WTC11 (cell line): ENCODE measurements around the gene NLRX1. TPM values are rescaled to one million over a fixed set of nuclear protein-coding genes. Genes with fewer than 3 reads are reported as not detected.

ENCODE experiments used
- ATAC-seq: fragments of 200-7000 bp; cut with Tn5 transposase; 2 replicates; pipeline ENCODE4 v1.10.0; 2021; ENCODE audit warnings: mild to moderate bottlenecking, moderate library complexity
- CTCF ChIA-PET: fragments of 300-600 bp; sonication (Branson Sonifier 250); formaldehyde crosslinking; loops from one replicate; lab custom pipeline; 2021; ENCODE audit warnings: antibody characterized with exemption; lab: Charles Lee
- POLR2A ChIA-PET: fragments of 350-600 bp; sonication (Branson Sonifier 250); formaldehyde crosslinking; loops from one replicate; lab custom pipeline; 2021; ENCODE audit warnings: antibody characterized with exemption; lab: Charles Lee
- DNase-seq: peaks from one replicate; pipeline ENCODE4 v3.0.0; 2021; ENCODE audit warnings: low spot score
- H3K27ac Mint-ChIP-seq: 2 replicates; pipeline ENCODE4 v1.8.0; 2021; ENCODE audit warnings: mixed read lengths
- H3K27me3 Mint-ChIP-seq: 2 replicates; pipeline ENCODE4 v1.8.0; 2021; ENCODE audit warnings: low read depth, mild to moderate bottlenecking, moderate library complexity, mixed read lengths
- H3K36me3 Mint-ChIP-seq: 2 replicates; pipeline ENCODE4 v1.8.0; 2021; ENCODE audit warnings: mixed read lengths
- H3K4me1 Mint-ChIP-seq: 2 replicates; pipeline ENCODE4 v1.8.0; 2022; ENCODE audit warnings: mixed read lengths
- H3K4me3 Mint-ChIP-seq: 2 replicates; pipeline ENCODE4 v1.8.0; 2021; ENCODE audit warnings: mild to moderate bottlenecking, moderate library complexity, mixed read lengths
- H3K9me3 Mint-ChIP-seq: 2 replicates; pipeline ENCODE4 v1.8.0; 2021; ENCODE audit warnings: mixed read lengths
- ELF4 ChIP-seq: sonication (generic); formaldehyde crosslinking; IDR thresholded peaks from 2 replicates; pipeline ENCODE4 v1.8.1; 2022; ENCODE audit warnings: low read depth, mild to moderate bottlenecking, moderate library complexity, missing genetic modification reagents
- EMX1 ChIP-seq: fragments of 250-450 bp; sonication (Bioruptor Pico); IDR thresholded peaks from 2 replicates; pipeline ENCODE4 v1.8.0; 2021; ENCODE audit warnings: mild to moderate bottlenecking
- ESRRA ChIP-seq: sonication (generic); formaldehyde crosslinking; IDR thresholded peaks from 2 replicates; pipeline ENCODE4 v1.8.1; 2022; ENCODE audit warnings: mild to moderate bottlenecking, missing genetic modification reagents, borderline replicate concordance
- FOXK1 ChIP-seq: sonication (generic); formaldehyde crosslinking; IDR thresholded peaks from 2 replicates; pipeline ENCODE4 v1.8.0; 2022; ENCODE audit warnings: mild to moderate bottlenecking, moderate library complexity, missing genetic modification reagents
- FOXP1 ChIP-seq: sonication (generic); formaldehyde crosslinking; IDR thresholded peaks from 2 replicates; pipeline ENCODE4 v1.8.0; 2022; ENCODE audit warnings: missing genetic modification reagents, mild to moderate bottlenecking, moderate library complexity, borderline replicate concordance
- GRHL2 ChIP-seq: fragments of 250-450 bp; sonication (Bioruptor Pico); IDR thresholded peaks from 2 replicates; pipeline ENCODE4 v1.8.0; 2022; ENCODE audit warnings: mild to moderate bottlenecking, moderate library complexity; ENCODE audit not compliant: insufficient replicate concordance, severe bottlenecking
- JAZF1 ChIP-seq: fragments of 250-450 bp; sonication (Bioruptor Pico); IDR thresholded peaks from 2 replicates; pipeline ENCODE4 v1.9.0; 2021; ENCODE audit warnings: moderate library complexity, mild to moderate bottlenecking, inconsistent platforms
- KAT7 ChIP-seq: sonication (generic); formaldehyde crosslinking; IDR thresholded peaks from 2 replicates; pipeline ENCODE4 v1.8.1; 2023; ENCODE audit warnings: missing genetic modification reagents, mild to moderate bottlenecking, borderline replicate concordance
- MYBL2 ChIP-seq: sonication (generic); formaldehyde crosslinking; IDR thresholded peaks from 2 replicates; pipeline ENCODE4 v1.8.1; 2023; ENCODE audit warnings: mild to moderate bottlenecking, moderate library complexity, missing genetic modification reagents
- RELA ChIP-seq: sonication (generic); formaldehyde crosslinking; IDR thresholded peaks from 2 replicates; pipeline ENCODE4 v1.8.1; 2022; ENCODE audit warnings: missing genetic modification reagents, mild to moderate bottlenecking, borderline replicate concordance
- ZBTB21 ChIP-seq: sonication (generic); formaldehyde crosslinking; IDR thresholded peaks from 2 replicates; pipeline ENCODE4 v1.8.1; 2023; ENCODE audit warnings: mild to moderate bottlenecking, missing genetic modification reagents, borderline replicate concordance
- ZNF219 ChIP-seq: sonication (generic); formaldehyde crosslinking; IDR thresholded peaks from 2 replicates; pipeline ENCODE4 v1.8.0; 2023; ENCODE audit warnings: missing genetic modification reagents, mild to moderate bottlenecking, borderline replicate concordance
- ZNF671 ChIP-seq: fragments of 250-450 bp; sonication (Bioruptor Pico); IDR thresholded peaks from 2 replicates; pipeline ENCODE4 v1.8.0; 2021; ENCODE audit warnings: mild to moderate bottlenecking
- total RNA-seq: library from RNA; stranded (reverse); gene quantifications from 3 replicates; pipeline ENCODE4 v1.2.3, GENCODE V29; 2021
- TF ChIP-seq, protein P1 (sequence below): sonication (generic); formaldehyde crosslinking; IDR thresholded peaks from 2 replicates; pipeline ENCODE4 v1.8.1; 2023; ENCODE audit warnings: mild to moderate bottlenecking, missing genetic modification reagents, borderline replicate concordance
- TF ChIP-seq, protein P2 (sequence below): fragments of 250-450 bp; sonication (Bioruptor Pico); IDR thresholded peaks from 2 replicates; pipeline ENCODE4 v1.9.0; 2021; ENCODE audit warnings: moderate library complexity, mild to moderate bottlenecking, inconsistent platforms, borderline replicate concordance
- TF ChIP-seq, protein P3 (sequence below): sonication (generic); formaldehyde crosslinking; IDR thresholded peaks from 2 replicates; pipeline ENCODE4 v1.8.1; 2022; ENCODE audit warnings: mild to moderate bottlenecking, moderate library complexity, missing genetic modification reagents
- TF ChIP-seq, protein P4 (sequence below): sonication (generic); formaldehyde crosslinking; IDR thresholded peaks from 2 replicates; pipeline ENCODE4 v1.8.1; 2022; ENCODE audit warnings: missing genetic modification reagents, borderline replicate concordance
- TF ChIP-seq, protein P5 (sequence below): sonication (generic); formaldehyde crosslinking; IDR thresholded peaks from 2 replicates; pipeline ENCODE4 v1.8.0; 2022; ENCODE audit warnings: mild to moderate bottlenecking, missing genetic modification reagents
- TF ChIP-seq, protein P6 (sequence below): sonication (generic); formaldehyde crosslinking; IDR thresholded peaks from 2 replicates; pipeline ENCODE4 v1.8.0; 2023; ENCODE audit warnings: missing genetic modification reagents, mild to moderate bottlenecking, borderline replicate concordance
- TF ChIP-seq, protein P7 (sequence below): sonication (generic); formaldehyde crosslinking; IDR thresholded peaks from 2 replicates; pipeline ENCODE4 v1.8.1; 2023; ENCODE audit warnings: mild to moderate bottlenecking, missing genetic modification reagents

NLRX1 gene
- total RNA-seq, 1 experiment from 2014 or later = 20.8 TPM

DNA sequence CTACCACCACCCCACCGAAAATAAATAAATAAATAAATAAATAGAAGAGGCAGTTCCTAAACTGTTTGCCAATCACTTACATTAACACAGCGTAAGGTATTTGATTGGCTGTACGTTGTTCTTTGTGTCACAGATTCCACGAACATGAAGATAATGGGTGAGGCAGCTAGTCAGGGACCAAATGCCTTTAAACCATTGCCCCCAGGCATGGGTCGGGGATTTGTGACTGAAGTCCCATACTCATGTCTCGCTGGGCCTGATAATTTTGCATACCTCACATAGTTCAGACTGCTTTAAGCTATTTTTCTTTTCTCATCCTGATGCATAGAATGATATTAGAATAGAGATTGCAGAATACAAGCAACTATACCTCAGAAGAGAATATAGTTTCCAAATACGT is 34.0 kb downstream of the NLRX1 start:
- ChIA-PET CTCF (interaction anchor here (0.8 to 1.3 kb wide), 2 partner anchors 33 to 58 kb away, joined by 4 to 5 read pairs; no protein-coding TSS in a partner anchor), POLR2A (no interaction called here)
- H3K27ac Mint-ChIP-seq = no peak overlapping the region
- H3K4me3 Mint-ChIP-seq = no peak overlapping the region
- no peaks in the 10 kb centered on the region for H3K36me3 Mint-ChIP-seq
- H3K27me3 Mint-ChIP-seq = no peaks in the 10 kb centered on the region
- peaks cover 23% of the 10 kb centered on the region for H3K4me1 Mint-ChIP-seq
- ATAC-seq (no peak), DNase-seq (no peak)
- TF ChIP-seq ZNF671 (CRISPR knock-in tag) (no peak), KAT7 (CRISPR knock-in tag) (no peak), FOXP1 (CRISPR knock-in tag) (no peak), ZBTB21 (CRISPR knock-in tag) (no peak), MYBL2 (CRISPR knock-in tag) (no peak), ELF4 (CRISPR knock-in tag) (no peak), ZNF219 (CRISPR knock-in tag) (no peak), EMX1 (CRISPR knock-in tag) (no peak), FOXK1 (no peak), ESRRA (CRISPR knock-in tag) (no peak), RELA (CRISPR knock-in tag) (no peak), GRHL2 (CRISPR knock-in tag) (no peak), JAZF1 (CRISPR knock-in tag) (no peak)
- TF ChIP-seq, protein P1, sequence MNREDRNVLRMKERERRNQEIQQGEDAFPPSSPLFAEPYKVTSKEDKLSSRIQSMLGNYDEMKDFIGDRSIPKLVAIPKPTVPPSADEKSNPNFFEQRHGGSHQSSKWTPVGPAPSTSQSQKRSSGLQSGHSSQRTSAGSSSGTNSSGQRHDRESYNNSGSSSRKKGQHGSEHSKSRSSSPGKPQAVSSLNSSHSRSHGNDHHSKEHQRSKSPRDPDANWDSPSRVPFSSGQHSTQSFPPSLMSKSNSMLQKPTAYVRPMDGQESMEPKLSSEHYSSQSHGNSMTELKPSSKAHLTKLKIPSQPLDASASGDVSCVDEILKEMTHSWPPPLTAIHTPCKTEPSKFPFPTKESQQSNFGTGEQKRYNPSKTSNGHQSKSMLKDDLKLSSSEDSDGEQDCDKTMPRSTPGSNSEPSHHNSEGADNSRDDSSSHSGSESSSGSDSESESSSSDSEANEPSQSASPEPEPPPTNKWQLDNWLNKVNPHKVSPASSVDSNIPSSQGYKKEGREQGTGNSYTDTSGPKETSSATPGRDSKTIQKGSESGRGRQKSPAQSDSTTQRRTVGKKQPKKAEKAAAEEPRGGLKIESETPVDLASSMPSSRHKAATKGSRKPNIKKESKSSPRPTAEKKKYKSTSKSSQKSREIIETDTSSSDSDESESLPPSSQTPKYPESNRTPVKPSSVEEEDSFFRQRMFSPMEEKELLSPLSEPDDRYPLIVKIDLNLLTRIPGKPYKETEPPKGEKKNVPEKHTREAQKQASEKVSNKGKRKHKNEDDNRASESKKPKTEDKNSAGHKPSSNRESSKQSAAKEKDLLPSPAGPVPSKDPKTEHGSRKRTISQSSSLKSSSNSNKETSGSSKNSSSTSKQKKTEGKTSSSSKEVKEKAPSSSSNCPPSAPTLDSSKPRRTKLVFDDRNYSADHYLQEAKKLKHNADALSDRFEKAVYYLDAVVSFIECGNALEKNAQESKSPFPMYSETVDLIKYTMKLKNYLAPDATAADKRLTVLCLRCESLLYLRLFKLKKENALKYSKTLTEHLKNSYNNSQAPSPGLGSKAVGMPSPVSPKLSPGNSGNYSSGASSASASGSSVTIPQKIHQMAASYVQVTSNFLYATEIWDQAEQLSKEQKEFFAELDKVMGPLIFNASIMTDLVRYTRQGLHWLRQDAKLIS (CRISPR knock-in tag) = no peak
- TF ChIP-seq, protein P2, sequence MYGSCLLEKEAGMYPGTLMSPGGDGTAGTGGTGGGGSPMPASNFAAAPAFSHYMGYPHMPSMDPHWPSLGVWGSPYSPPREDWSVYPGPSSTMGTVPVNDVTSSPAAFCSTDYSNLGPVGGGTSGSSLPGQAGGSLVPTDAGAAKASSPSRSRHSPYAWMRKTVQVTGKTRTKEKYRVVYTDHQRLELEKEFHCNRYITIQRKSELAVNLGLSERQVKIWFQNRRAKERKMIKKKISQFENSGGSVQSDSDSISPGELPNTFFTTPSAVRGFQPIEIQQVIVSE (CRISPR knock-in tag) = no peak
- TF ChIP-seq, protein P3, sequence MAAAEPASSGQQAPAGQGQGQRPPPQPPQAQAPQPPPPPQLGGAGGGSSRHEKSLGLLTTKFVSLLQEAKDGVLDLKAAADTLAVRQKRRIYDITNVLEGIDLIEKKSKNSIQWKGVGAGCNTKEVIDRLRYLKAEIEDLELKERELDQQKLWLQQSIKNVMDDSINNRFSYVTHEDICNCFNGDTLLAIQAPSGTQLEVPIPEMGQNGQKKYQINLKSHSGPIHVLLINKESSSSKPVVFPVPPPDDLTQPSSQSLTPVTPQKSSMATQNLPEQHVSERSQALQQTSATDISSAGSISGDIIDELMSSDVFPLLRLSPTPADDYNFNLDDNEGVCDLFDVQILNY (CRISPR knock-in tag) = no peak
- TF ChIP-seq, protein P4, sequence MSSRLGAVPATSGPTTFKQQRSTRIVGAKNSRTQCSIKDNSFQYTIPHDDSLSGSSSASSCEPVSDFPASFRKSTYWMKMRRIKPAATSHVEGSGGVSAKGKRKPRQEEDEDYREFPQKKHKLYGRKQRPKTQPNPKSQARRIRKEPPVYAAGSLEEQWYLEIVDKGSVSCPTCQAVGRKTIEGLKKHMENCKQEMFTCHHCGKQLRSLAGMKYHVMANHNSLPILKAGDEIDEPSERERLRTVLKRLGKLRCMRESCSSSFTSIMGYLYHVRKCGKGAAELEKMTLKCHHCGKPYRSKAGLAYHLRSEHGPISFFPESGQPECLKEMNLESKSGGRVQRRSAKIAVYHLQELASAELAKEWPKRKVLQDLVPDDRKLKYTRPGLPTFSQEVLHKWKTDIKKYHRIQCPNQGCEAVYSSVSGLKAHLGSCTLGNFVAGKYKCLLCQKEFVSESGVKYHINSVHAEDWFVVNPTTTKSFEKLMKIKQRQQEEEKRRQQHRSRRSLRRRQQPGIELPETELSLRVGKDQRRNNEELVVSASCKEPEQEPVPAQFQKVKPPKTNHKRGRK (CRISPR knock-in tag) = no peak
- TF ChIP-seq, protein P5, sequence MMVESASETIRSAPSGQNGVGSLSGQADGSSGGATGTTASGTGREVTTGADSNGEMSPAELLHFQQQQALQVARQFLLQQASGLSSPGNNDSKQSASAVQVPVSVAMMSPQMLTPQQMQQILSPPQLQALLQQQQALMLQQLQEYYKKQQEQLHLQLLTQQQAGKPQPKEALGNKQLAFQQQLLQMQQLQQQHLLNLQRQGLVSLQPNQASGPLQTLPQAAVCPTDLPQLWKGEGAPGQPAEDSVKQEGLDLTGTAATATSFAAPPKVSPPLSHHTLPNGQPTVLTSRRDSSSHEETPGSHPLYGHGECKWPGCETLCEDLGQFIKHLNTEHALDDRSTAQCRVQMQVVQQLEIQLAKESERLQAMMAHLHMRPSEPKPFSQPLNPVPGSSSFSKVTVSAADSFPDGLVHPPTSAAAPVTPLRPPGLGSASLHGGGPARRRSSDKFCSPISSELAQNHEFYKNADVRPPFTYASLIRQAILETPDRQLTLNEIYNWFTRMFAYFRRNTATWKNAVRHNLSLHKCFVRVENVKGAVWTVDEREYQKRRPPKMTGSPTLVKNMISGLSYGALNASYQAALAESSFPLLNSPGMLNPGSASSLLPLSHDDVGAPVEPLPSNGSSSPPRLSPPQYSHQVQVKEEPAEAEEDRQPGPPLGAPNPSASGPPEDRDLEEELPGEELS (CRISPR knock-in tag) = no peak
- TF ChIP-seq, protein P6, sequence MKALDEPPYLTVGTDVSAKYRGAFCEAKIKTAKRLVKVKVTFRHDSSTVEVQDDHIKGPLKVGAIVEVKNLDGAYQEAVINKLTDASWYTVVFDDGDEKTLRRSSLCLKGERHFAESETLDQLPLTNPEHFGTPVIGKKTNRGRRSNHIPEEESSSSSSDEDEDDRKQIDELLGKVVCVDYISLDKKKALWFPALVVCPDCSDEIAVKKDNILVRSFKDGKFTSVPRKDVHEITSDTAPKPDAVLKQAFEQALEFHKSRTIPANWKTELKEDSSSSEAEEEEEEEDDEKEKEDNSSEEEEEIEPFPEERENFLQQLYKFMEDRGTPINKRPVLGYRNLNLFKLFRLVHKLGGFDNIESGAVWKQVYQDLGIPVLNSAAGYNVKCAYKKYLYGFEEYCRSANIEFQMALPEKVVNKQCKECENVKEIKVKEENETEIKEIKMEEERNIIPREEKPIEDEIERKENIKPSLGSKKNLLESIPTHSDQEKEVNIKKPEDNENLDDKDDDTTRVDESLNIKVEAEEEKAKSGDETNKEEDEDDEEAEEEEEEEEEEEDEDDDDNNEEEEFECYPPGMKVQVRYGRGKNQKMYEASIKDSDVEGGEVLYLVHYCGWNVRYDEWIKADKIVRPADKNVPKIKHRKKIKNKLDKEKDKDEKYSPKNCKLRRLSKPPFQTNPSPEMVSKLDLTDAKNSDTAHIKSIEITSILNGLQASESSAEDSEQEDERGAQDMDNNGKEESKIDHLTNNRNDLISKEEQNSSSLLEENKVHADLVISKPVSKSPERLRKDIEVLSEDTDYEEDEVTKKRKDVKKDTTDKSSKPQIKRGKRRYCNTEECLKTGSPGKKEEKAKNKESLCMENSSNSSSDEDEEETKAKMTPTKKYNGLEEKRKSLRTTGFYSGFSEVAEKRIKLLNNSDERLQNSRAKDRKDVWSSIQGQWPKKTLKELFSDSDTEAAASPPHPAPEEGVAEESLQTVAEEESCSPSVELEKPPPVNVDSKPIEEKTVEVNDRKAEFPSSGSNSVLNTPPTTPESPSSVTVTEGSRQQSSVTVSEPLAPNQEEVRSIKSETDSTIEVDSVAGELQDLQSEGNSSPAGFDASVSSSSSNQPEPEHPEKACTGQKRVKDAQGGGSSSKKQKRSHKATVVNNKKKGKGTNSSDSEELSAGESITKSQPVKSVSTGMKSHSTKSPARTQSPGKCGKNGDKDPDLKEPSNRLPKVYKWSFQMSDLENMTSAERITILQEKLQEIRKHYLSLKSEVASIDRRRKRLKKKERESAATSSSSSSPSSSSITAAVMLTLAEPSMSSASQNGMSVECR (CRISPR knock-in tag) = no peak
- TF ChIP-seq, protein P7, sequence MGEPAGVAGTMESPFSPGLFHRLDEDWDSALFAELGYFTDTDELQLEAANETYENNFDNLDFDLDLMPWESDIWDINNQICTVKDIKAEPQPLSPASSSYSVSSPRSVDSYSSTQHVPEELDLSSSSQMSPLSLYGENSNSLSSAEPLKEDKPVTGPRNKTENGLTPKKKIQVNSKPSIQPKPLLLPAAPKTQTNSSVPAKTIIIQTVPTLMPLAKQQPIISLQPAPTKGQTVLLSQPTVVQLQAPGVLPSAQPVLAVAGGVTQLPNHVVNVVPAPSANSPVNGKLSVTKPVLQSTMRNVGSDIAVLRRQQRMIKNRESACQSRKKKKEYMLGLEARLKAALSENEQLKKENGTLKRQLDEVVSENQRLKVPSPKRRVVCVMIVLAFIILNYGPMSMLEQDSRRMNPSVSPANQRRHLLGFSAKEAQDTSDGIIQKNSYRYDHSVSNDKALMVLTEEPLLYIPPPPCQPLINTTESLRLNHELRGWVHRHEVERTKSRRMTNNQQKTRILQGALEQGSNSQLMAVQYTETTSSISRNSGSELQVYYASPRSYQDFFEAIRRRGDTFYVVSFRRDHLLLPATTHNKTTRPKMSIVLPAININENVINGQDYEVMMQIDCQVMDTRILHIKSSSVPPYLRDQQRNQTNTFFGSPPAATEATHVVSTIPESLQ (CRISPR knock-in tag) = no peak
- H3K9me3 Mint-ChIP-seq = no peaks in the 10 kb centered on the region
